ENCODE results near the gene PSG11. TPM values are rescaled to one million over a fixed set of nuclear protein-coding genes. Genes with fewer than 3 reads are reported as not detected.
"Not testable (repeated sequence)": the region's sequence is repeated elsewhere in the genome, so short reads cannot be mapped to it uniquely, and the experiment has no call there.

Gene PSG11
- total RNA-seq, 3 donors from 2014 or later: not detected

DNA sequence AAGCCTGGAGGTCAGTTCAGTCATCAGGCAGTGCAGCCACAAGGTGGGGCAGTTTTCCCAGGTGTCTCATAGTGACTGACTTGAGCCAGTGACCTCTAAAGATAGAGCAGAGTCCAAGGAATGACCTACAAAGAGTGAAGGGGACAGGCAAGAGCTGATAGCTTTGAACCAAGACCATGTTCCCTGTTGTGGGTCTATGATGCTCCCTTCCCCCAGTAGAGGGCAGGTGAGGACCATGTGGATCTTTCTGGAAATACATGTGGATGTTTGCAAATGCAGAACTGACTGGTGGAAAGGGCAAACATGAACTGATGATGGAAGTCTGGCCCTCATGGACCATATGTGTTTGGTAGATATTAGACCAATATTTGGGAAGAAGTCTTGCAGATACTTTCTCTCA lies 6.7 kb downstream of the PSG11 start:
- H3K9me3 Mint-ChIP-seq; H3K36me3 Mint-ChIP-seq (ENCODE audit: insufficient read depth); H3K4me3 Mint-ChIP-seq; DNase-seq; H3K27me3 Mint-ChIP-seq (ENCODE audit: low read depth); ATAC-seq; H3K4me1 Mint-ChIP-seq (ENCODE audit: low read depth): not testable (repeated sequence)

DNA sequence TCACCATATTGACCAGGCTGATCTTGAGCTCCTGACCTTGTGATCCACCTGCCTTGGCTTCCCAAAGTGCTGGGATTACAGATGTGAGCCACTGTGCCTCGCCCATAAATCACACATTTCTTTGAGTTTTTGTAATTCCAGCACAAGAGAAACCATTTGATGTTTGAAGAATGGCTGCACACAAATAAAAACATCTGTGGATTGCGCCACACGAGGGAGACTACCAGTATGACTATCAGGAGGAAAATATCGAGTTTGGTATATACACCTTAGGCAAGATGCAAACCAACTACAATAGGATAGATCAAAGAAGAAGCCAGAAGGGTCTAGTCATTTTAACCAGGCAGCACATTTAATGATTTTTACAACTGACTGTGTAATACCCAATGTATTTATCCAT lies 20.4 kb downstream of the PSG11 start:
- H3K9me3 Mint-ChIP-seq; H3K4me1 Mint-ChIP-seq (ENCODE audit: low read depth); H3K36me3 Mint-ChIP-seq (ENCODE audit: insufficient read depth); H3K4me3 Mint-ChIP-seq; DNase-seq; ATAC-seq: not testable (repeated sequence)
- peaks cover 35% of the 10 kb centered on the region for H3K27me3 Mint-ChIP-seq (ENCODE audit: low read depth)

- H3K4me1 Mint-ChIP-seq (ENCODE audit: low read depth); DNase-seq; H3K36me3 Mint-ChIP-seq (ENCODE audit: insufficient read depth); H3K4me3 Mint-ChIP-seq; ATAC-seq; H3K9me3 Mint-ChIP-seq: not testable (repeated sequence)
- H3K27me3 Mint-ChIP-seq (ENCODE audit: low read depth): peaks cover 27% of the 10 kb centered on the region
Observed at GRCh38 chr19:43004846-43005245, 21.4 kb downstream of the PSG11 start.

- H3K27me3 Mint-ChIP-seq (ENCODE audit: low read depth): peaks cover 18% of the 10 kb centered on the region
- H3K36me3 Mint-ChIP-seq (ENCODE audit: insufficient read depth); H3K4me1 Mint-ChIP-seq (ENCODE audit: low read depth); DNase-seq; H3K4me3 Mint-ChIP-seq; H3K9me3 Mint-ChIP-seq; ATAC-seq: not testable (repeated sequence)
Observed at GRCh38 chr19:43003634-43004033, 22.6 kb downstream of the PSG11 start.

DNA sequence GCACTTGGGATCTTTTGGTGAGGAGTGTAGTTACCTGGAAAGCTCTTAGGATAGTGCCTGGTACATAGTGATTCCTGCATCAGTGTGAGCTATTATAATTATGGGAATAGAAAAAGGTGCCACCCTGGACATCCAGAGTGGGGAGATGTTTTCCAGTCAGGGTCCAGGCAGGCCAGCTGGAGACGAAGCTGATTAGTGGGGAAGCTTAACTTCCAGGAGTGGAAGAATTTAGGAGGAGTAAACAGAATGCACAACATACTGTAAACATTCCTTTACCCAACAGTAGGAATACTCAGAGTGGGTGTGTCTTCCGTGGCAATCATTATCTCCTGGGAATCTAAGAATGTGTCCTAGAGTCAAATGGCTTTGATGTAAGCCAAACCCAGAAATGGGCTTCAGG lies 23.3 kb downstream of the PSG11 start:
- H3K27me3 Mint-ChIP-seq (ENCODE audit: low read depth): peaks cover 18% of the 10 kb centered on the region
- not testable (repeated sequence) for DNase-seq; ATAC-seq; H3K4me3 Mint-ChIP-seq; H3K36me3 Mint-ChIP-seq (ENCODE audit: insufficient read depth); H3K4me1 Mint-ChIP-seq (ENCODE audit: low read depth); H3K9me3 Mint-ChIP-seq

DNA sequence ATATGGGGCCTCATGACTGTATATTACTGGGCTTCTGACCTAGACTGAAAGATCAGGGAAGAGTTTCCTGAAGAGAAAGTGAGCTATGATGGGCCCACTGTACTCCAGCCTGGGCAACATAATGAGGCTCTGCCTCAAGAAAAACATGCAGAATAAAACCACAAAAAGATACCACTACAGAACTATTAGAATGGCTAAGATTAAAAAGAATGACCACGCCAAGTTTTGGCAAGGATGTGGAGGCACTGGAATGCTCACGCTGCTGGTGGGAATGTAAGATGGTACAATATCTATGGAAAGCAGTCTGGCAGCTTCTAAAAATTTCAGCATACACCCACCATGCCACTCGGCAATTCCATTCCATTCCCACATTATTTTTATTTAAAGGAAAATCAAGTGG lies 30.1 kb downstream of the PSG11 start:
- not testable (repeated sequence) for ATAC-seq; H3K36me3 Mint-ChIP-seq (ENCODE audit: insufficient read depth); H3K27me3 Mint-ChIP-seq (ENCODE audit: low read depth); DNase-seq; H3K9me3 Mint-ChIP-seq; H3K4me3 Mint-ChIP-seq; H3K4me1 Mint-ChIP-seq (ENCODE audit: low read depth)

- not testable (repeated sequence) for ATAC-seq; H3K27me3 Mint-ChIP-seq (ENCODE audit: low read depth); H3K9me3 Mint-ChIP-seq; H3K4me3 Mint-ChIP-seq; DNase-seq; H3K4me1 Mint-ChIP-seq (ENCODE audit: low read depth); H3K36me3 Mint-ChIP-seq (ENCODE audit: insufficient read depth)
Observed at GRCh38 chr19:42992029-42992604, 34.2 kb downstream of the PSG11 start.

GRCh38 chr19:42989851-42990250 lies 36.4 kb downstream of the PSG11 start:
- no peak for ATAC-seq
- H3K9me3 Mint-ChIP-seq: no peaks in the 10 kb centered on the region

GRCh38 chr19:42989186-42989585 lies 37.1 kb downstream of the PSG11 start:
- not testable (repeated sequence) for H3K9me3 Mint-ChIP-seq; H3K4me1 Mint-ChIP-seq (ENCODE audit: low read depth); H3K4me3 Mint-ChIP-seq

More at GRCh38 chr19:42989851-42990250, 36.4 kb downstream of the PSG11 start:
- no peaks in the 10 kb centered on the region for H3K4me1 Mint-ChIP-seq (ENCODE audit: low read depth)
- peaks cover 15% of the 10 kb centered on the region for H3K27me3 Mint-ChIP-seq (ENCODE audit: low read depth)
- no peaks in the 10 kb centered on the region for H3K36me3 Mint-ChIP-seq (ENCODE audit: insufficient read depth)
- no peak for DNase-seq
- no peak overlapping the region for H3K4me3 Mint-ChIP-seq

DNA sequence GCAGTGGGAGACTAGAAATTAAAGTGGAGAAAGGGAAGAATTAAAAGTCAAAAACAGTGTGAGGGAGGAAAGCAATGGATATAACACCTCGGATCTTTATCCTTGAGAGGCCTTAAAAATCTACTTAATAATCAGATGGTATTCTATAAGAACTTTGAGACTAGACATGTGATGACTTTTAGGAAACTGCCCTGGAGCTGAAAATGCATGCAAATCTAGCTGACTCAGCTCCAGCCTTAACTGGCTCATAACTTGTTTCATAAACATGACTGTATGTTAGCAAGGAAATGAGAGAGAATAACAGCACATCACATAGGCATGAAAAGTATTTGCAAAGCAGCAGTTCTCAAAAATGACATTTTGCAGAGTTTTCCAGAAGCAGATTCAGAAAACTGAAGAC lies 38.1 kb downstream of the PSG11 start:
- not testable (repeated sequence) for ATAC-seq; H3K36me3 Mint-ChIP-seq (ENCODE audit: insufficient read depth); H3K9me3 Mint-ChIP-seq; DNase-seq; H3K4me3 Mint-ChIP-seq; H3K4me1 Mint-ChIP-seq (ENCODE audit: low read depth)
- peaks cover 15% of the 10 kb centered on the region for H3K27me3 Mint-ChIP-seq (ENCODE audit: low read depth)

More at GRCh38 chr19:42989186-42989585, 37.1 kb downstream of the PSG11 start:
- H3K36me3 Mint-ChIP-seq (ENCODE audit: insufficient read depth); ATAC-seq; DNase-seq: not testable (repeated sequence)
- H3K27me3 Mint-ChIP-seq (ENCODE audit: low read depth): peaks cover 15% of the 10 kb centered on the region

GRCh38 chr19:42985588-42985987 lies 40.7 kb downstream of the PSG11 start:
- H3K4me3 Mint-ChIP-seq: no peak overlapping the region
- H3K36me3 Mint-ChIP-seq (ENCODE audit: insufficient read depth): no peaks in the 10 kb centered on the region
- peaks cover 17% of the 10 kb centered on the region for H3K27me3 Mint-ChIP-seq (ENCODE audit: low read depth)
- DNase-seq (no peak), ATAC-seq (no peak)
- H3K9me3 Mint-ChIP-seq: peaks cover 9% of the 10 kb centered on the region
- no peaks in the 10 kb centered on the region for H3K4me1 Mint-ChIP-seq (ENCODE audit: low read depth)

- not testable (repeated sequence) for H3K4me3 Mint-ChIP-seq; H3K4me1 Mint-ChIP-seq (ENCODE audit: low read depth); DNase-seq; ATAC-seq; H3K36me3 Mint-ChIP-seq (ENCODE audit: insufficient read depth)
- H3K27me3 Mint-ChIP-seq (ENCODE audit: low read depth): peaks cover 12% of the 10 kb centered on the region
- peaks cover 11% of the 10 kb centered on the region for H3K9me3 Mint-ChIP-seq
Observed at GRCh38 chr19:42982111-42982510, 44.2 kb downstream of the PSG11 start.

- H3K27me3 Mint-ChIP-seq (ENCODE audit: low read depth): peaks cover 12% of the 10 kb centered on the region
Observed at GRCh38 chr19:42971451-42971850, 54.8 kb downstream of the PSG11 start.

GRCh38 chr19:42965176-42965575 lies 61.1 kb downstream of the PSG11 start:
- H3K4me1 Mint-ChIP-seq (ENCODE audit: low read depth): no peaks in the 10 kb centered on the region
- H3K27me3 Mint-ChIP-seq (ENCODE audit: low read depth): peaks cover 20% of the 10 kb centered on the region
- H3K36me3 Mint-ChIP-seq (ENCODE audit: insufficient read depth): no peaks in the 10 kb centered on the region
- no peak for DNase-seq
- no peak for ATAC-seq
- no peak overlapping the region for H3K4me3 Mint-ChIP-seq
- peaks cover 5% of the 10 kb centered on the region for H3K9me3 Mint-ChIP-seq

More at GRCh38 chr19:42971451-42971850, 54.8 kb downstream of the PSG11 start:
- not testable (repeated sequence) for ATAC-seq; H3K9me3 Mint-ChIP-seq; DNase-seq; H3K36me3 Mint-ChIP-seq (ENCODE audit: insufficient read depth); H3K4me3 Mint-ChIP-seq; H3K4me1 Mint-ChIP-seq (ENCODE audit: low read depth)

DNA sequence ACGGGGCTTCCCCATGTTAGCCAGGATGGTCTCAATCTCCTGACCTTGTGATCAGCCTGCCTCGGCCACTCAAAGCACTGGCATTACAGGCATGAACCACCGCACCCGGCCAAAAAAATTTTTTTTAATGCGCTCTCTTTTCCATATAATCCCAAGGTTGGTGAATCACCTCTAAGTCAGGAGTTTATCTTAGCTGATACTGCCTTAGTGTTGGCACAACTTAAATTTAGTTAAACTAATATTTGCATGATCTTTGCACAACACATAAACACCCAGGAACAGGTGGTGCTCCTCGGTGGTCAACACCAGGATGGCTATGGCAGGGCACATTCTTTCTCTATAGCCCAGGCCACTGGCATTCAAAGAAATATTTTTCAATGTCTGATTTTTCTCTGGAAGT lies 65.2 kb downstream of the PSG11 start:
- Mint-ChIP-seq H3K27me3 (ENCODE audit: low read depth) (peaks cover 25% of the 10 kb centered on the region), H3K9me3 (no peaks in the 10 kb centered on the region), H3K4me3 (no peak overlapping the region), H3K4me1 (ENCODE audit: low read depth) (no peaks in the 10 kb centered on the region), H3K36me3 (ENCODE audit: insufficient read depth) (no peaks in the 10 kb centered on the region)
- ATAC-seq (no peak), DNase-seq (no peak)
